Measurements from ENCODE around the gene RYR3.

DNA sequence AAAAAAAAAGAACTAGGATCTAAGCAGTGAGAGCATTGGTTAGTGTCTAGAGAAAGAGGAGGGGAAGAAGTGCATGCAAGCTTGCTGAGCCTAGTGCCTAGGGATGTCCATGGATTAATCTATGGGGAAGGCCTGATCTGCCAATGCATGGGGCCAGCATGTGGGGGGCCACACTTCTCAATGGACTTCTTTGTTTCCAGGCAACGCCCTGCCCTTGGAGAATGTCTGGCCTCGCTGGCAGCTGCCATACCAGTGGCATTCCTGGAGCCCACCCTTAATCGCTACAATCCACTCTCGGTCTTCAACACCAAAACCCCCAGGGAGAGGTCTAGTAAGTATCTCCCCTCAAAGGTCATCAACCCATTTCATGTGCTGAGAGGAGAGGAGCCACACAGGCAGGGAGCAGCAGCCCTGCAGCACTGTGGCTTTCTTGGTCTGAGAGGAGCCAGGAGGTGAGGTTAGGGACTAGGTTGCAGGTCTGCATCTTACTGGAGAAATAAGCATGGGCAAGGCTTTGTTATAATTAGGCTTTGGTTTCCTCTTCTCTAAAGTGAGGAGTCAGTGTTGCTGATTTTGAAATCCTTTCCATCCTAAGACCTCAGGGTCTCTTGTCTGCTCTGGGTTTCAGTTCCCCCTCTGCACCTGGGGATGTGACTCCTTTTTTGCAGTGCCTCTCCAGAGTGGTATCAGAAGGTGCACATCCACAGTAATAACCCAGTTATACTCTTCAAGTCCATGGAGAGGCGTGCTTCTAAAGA is 469.4 kb downstream of the RYR3 start:
- TF ChIP-seq CTCF (IDR thresholded peaks at IDR 0.05) = no peak
- TF ChIP-seq POLR2A (IDR thresholded peaks at IDR 0.05) = no peak
